Inflammatory macrophage (primary cell): ENCODE results near the gene GULP1.
A peak's percentile ranks its signal among the peaks of the same experiment; 100 is the strongest.
"Not testable (repeated sequence)": the region's sequence is repeated elsewhere in the genome, so short reads cannot be mapped to it uniquely, and the experiment has no call there.

Experiments used
- DNase-seq, 2 donors: peaks; one replicate each; pipeline ENCODE4 v3.0.0-alpha.2; 2020 to 2022

GULP1 gene

DNA sequence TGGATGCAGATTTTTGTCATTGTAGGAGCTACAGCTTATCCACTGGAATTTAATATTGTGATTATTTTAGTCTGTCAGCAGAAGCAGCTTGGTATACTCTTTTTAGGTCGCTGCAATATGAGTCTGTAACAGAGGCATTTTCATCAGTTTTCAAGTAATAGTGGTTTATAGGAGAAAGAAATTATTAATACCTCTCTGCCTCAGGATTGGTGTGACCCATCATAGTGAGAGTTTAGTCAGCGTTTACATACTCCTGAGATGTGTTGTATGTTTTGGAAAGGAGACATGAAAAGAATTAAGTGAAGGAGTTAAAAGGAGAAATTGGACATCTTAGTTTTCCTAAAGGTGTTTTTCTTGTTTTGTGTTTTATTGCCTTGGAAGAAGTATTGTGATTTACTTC lies 189.8 kb downstream of the GULP1 start:
- DNase-seq, result no peak

DNA sequence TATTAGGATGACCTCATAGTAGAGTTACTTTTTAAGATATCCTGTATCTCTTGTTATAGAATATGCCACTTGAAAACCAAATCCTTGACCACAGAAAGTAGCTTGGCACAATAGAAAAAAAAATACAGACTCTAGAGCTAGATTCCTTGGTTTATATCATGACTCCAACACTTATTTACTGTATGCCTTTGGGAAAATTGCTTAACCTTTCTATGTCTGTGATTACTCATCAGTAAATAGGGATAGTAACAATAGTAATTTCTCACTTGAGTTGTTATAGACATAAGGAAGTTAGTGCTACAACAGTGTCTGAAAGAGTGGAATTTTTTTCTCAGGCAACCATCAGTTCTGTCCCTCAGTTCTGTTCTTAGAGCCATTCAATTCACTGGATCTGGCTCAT lies 193.8 kb downstream of the GULP1 start:
- DNase-seq, result no peak

DNA sequence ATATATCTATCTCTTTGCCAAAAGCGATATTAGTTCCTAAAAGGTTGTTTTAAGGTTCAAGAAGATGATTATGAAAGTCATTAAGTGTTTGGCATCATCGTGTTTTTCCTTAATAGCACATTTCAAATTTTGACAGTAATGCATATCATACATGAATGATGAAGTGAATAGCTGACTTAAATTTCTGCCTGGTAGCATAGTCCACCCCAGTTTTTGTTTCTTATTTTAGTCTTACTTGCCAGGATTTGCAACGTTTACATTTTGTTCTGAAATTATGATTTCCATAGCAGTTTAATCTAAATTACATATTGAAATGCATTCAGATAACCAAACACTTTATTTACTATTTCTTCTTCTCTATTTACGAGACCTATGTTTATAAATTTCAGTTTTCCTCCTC lies 201.1 kb downstream of the GULP1 start:
- no peak for DNase-seq

DNA sequence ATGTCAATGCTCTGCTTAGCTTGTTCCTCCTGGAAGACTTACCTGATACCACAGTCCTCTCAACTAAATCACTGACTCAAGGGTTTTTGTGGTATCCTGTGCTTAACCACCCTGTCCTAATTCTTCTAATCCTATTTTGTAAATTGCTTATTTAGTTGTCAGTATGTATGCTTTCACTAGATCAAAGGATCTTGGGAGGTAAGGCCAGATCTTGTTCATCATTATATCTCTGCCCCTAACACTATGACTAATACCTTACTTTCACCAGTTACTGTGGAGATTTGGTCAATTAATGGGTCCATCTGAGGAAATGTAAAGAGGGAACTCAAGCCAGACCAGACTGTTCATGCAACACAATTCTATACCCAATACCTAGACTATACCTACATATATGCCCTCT lies 203.2 kb downstream of the GULP1 start:
- no peak for DNase-seq

DNA sequence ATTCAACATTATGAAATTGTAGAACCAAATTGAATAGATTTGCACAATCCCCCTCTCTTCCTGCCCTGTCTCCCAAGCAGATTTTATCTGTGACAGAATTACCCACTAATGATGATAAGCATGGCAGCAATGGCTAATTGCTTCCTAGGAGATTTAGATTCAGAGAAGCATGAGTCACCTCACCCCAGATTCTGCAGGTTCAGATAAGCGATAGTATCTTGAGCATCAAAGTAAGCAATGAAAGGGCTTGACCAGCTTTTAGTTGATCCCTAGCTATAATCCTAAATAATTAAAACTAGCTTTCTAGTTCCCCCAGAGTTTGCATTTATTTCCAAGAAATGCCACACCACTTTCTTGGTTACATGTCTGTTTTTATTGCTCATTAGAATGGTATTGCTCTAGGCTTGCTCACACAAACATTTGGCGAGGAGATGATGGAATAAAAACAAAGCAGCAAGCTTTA lies 204.3 kb downstream of the GULP1 start:
- DNase-seq, result no peak

DNA sequence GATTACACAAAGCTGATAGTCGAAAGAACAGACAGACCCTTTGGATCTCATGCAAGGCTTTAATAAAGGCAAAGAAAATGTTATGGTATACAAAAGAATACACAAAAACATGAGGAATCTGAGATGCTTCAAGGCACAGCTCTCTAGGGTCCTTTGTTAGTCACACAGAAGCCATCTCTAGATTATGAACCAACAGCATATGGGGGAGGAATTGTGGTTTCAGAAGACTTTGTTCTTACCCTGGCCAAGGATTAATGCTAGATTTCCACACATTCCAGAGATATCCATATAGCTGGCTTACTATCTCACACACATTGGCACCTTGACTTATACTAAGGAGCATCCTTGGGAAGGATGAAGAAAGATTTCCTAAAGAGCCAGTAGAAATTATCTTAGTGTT lies 206.1 kb downstream of the GULP1 start:
- DNase-seq, result no peak

DNA sequence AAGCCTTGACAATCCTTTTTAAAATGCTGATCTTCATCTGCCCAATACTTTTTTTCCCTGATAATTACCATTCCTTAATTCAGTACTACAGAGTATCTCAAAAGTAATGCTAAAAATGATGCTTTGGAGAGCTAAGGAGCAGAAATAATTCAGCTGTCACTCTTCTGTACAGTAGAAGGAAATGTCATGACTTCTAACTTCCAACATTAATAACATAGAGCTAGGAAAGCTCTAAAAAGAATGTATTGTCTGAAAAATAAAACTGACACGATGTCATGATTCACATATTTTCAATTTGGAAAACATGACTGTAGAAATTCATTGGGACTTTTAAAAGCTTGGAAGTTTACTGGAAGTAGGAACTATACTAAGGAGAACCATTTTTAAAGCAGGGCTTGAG lies 212.3 kb downstream of the GULP1 start:
- DNase-seq, result no peak

DNA sequence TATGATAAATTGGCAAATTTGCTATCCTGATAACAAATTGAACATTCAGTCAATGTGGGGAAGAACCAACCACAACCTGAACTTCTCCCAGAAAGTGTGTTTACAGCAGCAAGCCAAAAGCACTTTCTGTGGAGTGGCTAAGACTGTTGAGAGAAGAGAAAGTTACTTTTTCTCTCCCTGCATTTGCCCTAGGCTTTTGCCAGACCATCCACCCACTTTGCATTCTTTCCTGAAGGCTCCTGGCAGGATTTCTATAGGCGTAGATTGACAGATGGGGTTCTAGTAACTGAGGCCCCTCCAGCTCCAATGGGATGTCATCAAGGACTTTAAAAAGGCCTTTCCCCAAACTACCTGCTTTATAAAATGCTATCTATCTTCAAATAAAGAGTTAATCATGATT lies 215.2 kb downstream of the GULP1 start:
- no peak for DNase-seq

DNA sequence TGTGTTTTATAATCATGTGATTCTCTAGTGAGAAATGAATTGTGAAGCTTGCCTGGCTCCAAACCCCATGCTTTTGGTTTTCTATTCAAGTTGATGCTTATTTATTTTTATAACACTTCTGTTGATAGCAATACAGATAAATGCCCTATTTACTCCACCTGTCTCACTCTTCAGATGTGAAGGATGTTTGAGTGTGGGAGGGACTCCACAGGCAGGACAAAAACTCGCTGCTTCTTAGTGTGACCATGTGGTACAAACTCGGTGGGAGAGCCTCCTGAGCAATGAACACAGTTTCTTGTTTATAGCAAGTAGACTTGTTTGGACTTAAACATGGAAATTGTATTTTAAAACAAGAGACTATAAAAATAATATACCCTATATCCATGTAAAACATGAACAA lies 219.7 kb downstream of the GULP1 start:
- no peak for DNase-seq

DNA sequence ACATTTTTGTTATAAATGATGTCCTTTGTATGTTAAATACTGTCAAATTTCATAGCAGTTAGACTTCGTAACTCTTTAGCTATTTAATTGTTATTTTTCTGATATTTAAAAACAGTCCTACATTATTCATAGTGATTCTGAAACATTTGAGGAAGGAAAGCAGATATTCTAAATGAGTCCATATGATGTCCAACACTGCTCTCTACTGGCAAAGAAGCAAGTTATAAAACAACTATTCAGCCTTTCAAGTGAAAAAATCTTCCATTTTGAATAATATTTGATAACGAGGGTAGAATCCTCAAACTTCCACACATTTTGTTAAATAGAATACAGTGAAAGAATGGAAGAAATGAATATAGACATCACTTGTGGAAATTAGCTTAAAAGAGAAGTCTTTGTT lies 220.8 kb downstream of the GULP1 start:
- DNase-seq, result peak; percentile 15 to 26

DNA sequence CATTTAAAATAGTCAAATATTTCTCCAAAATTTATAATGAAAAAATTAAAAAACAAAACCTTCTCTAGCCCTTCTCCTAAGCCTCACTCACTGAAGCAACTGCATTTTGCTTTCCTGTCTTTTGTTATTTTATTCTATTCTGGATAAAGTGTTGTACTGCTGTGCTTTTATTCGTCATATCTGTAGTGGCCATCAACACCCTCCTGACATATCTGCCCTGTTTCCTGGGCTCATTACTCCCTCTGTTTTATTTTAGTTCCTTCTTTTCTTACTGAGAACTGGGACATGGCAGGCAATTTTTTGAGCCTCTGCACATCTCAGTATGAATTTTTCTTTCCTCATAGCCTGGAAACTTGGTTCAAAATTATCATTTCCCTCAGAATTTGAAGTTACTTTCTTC lies 224.2 kb downstream of the GULP1 start:
- DNase-seq, result no peak

DNA sequence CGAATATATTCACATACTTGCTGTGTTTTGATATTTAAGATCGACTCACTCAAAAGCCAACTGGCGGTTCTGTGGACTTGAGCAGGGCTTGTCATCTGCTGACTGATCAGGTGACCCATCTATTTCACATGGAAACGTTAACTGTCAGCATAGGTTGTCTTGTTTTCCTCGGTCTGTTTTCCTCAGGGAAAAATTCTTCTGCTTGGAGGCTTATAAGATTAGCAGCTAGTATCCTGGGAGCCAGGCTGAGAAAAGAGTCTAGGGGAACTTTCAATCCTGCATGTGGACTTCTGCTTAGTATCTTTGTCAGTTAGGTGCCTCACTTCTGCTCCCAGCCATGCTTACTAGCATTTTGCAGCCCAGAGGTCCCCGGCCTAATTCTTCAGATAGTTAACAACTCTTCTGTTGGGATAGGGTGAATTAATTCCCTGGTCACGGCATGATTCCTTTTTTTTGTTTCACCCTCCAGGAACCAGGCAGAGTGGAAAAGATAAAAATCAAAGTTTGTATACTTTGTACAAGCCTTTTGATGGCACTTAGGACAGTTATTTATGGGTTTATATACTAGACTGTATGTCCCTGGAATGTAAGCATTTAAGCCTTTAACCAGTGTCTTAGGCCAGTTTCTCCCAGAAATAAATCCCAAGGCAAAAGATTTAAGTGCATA lies 226.0 kb downstream of the GULP1 start:
- no peak for DNase-seq

DNA sequence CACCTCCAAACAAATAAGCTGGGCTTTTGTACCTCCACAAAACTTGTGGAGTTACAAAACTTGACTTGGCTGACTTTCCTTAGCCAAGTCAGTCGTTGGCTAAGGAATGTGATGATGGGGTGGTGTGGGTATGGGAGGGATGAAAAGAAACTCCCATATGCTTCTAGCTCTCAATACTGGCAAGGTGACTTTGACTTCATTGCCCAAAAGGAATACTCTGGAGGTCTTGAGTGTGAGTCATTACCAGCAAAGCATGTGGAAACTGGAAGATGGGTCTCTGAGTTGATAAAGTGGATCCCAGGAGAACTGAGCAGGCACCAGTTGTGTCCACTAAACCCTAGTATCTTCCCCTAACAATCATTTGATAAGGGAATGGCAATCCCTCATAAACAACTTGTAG lies 226.7 kb downstream of the GULP1 start:
- DNase-seq, result no peak

DNA sequence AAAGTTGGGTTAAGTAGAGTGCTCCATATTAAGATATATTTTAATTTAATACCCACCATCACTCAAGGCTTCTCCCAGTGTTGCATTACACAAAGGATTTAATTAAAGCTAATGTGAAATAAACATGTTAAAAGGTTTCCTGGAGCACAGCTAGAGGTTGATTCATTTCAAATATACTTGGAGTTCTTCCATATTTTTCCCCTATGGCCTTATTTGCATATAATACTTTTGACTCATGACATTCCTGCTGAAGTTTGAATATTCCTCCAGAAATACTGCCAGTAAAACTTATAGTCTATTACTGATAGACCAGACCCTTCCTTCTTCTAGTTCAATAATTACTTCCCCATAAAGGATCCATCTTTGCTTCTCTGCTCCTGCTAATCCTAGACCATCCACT lies 227.5 kb downstream of the GULP1 start:
- no peak for DNase-seq

DNA sequence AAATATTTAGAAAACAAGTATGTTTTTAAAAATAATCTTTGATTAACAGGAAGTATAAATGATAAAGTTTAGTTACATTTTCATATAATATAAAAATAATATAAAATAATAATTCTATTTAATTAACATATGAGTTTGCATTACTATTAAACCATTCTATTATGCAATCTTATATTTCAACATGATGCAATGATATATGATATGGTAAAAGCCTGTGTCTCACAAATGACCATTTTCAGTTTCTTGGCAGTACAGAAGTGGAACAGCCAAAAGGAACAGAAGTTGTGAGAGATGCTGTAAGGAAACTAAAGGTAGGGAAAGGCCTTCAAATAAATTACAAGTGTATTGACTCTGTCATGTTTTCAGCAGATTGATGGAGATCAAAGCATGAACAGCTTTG lies 230.8 kb downstream of the GULP1 start:
- no peak for DNase-seq

DNA sequence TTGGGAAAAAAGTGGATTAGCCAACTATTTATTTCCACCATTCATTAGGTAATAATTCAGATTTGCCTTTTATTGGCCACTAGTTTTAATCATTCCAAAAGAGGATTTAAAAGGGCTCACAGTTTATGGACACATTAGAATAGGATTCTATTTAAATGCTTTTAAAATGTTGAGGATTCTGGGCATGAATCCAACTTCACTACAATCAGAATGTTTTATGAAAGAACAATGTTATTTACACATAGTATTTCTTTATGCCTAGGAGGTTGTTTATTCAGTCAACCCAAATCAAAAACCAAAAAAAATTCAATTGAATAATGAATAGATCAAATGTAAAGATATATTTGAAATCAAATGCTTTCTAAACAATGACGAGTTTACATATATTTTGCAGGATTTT lies 232.2 kb downstream of the GULP1 start:
- no peak for DNase-seq

DNA sequence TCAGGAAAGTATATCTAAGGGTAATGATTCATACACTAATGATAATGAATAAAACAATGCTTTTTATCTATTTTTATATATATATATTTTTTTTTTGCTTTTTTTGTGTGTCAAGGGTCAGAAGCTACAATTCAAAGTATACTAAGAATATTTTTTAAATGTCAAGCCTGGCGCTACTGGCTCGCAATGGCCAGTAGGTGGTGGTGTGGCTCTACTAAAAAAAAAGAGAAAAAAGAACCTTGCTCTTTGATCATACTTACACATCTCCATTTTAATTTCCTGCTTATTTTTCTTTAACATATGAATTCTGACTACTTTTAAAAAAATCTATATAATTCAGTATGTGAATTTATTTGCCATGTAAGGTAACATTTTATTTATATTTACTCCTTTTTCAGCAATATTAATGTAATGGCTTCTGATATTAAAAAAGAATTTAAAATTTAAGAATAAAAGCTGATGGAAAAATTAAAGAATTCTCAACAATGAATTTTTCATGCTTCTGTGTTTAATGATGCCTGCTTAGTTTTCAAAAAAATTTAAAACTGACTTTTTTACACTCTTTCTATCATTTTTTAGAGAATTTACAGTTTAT lies 232.9 kb downstream of the GULP1 start:
- peak; percentile 49 to 54 for DNase-seq

DNA sequence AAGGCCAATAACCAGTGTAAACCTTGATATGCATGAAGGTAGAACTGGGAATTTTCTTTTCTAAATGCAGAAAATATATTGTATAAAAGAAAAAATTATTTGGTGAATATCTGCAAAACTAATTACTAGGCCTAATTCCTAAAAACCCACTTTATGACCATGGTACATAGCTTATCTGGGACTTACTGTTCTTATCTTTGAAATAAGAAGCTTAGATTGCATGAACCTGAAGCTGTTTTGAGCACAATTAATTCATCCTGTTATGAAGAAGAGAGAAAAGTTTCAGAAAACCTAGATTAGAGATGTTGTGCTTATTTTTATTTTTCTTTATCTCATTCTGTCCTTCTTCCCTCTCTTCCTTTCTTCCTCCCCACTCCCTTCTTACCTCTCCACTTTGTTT lies 235.0 kb downstream of the GULP1 start:
- no peak for DNase-seq

DNA sequence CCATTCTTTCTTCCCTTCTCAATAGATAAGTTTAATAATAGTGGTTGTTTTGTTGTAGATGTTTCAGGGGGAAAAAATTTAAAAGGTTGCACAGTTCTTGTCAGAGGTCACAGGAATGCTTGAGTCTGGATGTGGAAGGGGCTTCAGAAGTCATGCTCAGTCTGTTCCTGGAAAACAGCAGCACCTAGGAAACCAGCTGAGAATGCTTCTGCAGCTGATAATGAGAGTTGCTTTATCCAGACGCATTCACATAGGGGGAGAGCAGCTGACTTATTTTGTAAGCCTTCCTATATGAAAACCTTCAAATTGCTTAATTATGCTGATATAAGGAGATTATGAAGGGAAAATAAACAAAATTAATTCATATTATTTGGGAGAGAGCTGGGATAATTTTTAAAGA lies 235.5 kb downstream of the GULP1 start:
- DNase-seq, result no peak

DNA sequence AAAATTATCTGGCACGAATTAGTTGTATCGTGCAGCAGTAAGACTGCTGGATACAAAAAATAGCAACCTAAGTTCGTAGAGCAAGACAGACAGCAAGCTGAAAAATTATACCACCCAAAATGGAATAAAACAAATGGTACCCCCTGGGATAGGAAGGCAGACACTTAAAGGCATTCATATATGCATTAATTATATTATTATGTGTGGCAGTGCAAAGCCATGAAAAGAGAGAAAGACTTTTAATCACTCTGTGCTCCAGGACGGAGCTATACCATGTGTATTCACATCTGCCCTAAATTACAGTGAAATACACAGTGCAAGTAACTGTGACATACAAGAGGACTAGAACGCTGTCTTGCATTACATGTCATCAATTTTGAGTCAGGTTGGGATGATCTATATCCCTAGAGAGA lies 235.9 kb downstream of the GULP1 start:
- DNase-seq, result no peak

DNA sequence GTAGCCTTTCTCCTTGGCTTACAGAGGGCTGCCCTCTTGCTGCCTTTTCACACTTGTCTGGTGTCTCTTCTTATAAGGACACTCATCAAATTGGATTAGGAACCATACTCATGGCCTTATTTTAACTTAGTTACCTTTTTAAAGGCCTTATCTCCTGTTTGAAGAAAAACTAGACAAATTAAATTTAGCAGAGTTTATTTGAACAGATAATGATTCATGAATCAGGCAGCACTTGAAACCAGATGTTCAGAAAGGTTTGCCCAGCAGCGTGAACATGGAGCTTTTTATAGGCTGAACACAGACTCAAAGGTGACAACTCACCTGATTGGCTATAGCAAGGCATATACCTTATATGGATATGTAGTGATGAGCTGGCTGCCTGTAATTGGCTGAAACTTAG lies 238.0 kb downstream of the GULP1 start:
- no peak for DNase-seq

DNA sequence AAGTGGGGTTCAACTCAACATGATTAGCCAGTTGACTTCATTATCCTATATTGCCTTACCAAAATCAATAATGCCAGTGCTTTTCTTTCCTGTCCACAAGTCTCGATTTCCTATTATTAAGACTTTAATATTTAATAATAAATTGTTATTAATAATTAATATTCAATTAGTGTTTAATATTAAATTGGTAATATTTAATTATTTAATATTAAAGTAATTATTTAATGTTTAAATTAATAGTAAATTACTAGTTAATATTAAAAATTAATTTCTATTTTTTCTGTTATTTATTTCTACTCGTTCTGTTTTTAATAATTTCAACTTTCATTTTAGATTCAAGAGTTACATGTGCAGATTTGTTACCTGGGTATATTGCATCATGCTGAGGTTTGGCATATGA lies 243.2 kb downstream of the GULP1 start:
- no peak for DNase-seq

DNA sequence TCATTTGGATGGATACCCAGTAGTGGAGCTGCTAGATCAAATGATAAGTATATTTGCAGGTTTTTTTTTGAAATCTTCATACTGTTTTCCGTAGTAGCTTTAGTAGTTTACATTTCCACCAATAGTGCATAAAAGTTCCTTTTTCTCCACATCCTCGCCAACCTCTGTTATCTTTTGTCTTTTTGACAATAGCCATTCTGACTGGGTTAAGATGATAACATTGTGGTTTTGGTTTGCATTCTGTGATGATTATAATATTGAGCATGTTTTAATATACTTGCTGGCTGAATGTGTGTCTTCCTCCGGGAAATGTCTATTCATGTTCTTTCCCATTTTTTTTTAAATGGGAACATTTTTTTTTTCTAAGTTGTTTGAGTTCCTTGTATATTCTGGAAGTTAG lies 260.0 kb downstream of the GULP1 start:
- no peak for DNase-seq

DNA sequence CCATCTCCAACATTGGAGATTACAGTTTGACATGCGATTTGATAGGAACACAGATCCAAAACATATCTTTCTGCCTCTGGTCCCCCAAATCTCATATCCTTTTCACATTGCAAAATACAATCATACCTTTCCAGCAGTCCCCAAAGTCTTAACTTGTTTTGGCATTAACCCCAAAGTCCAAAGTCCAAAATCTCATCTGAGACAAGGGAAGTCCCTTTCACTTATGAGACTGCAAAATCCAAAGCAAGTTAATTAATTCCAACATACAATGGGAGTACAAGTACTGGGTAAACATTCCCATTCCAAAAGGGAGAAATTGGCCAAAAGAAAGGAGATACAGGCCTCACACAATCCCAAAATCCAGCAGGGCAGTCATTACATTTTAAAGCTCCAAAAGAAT lies 265.4 kb downstream of the GULP1 start:
- no peak for DNase-seq

DNA sequence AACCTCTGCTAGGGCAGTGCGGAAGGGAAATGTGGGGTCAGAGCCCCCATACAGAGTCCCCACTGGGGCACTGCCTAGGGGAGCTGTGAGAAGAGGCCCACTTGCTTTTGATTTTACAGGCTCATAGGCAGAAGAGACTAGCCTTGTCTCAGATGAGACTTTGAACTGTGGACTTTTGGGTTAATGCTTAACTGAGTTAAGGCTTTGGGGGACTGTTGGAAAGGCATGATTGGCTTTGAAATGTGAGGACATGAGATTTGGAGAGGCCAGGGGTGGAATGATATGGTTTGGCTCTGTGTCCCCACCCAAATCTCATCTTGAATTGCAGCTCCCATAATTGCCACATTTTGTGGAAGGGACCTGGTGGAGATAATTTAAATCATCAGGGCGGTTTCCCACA lies 267.8 kb downstream of the GULP1 start:
- DNase-seq, result not testable (repeated sequence)
